GM23248 (cell line): ENCODE results near the gene HOXA11. TPM values are rescaled to one million over a fixed set of nuclear protein-coding genes. Genes with fewer than 3 reads are reported as not detected.
A peak's percentile ranks its signal among the peaks of the same experiment; 100 is the strongest.

Experiments used
- DNase-seq: peaks from one replicate; pipeline ENCODE4 v3.0.0-alpha.2; 2015
- H2AFZ ChIP-seq: fragments of 200-600 bp; sonication (generic); 2 replicates; pipeline ENCODE4 v1.6.1; 2016; ENCODE audit warnings: antibody characterized with exemption
- H3F3A ChIP-seq: fragments of 200-600 bp; sonication (generic); 2 replicates; pipeline ENCODE4 v1.6.1; 2016; ENCODE audit warnings: mild to moderate bottlenecking, antibody characterized with exemption, mixed run types; ENCODE audit not compliant: insufficient read depth
- H3K27ac ChIP-seq: fragments of 200-600 bp; sonication (generic); 2 replicates; pipeline ENCODE4 v1.5.1; 2016; ENCODE audit warnings: mild to moderate bottlenecking
- H3K27me3 ChIP-seq: fragments of 200-600 bp; sonication (generic); replicated peaks from 2 replicates; pipeline ENCODE4 v1.6.1; 2016; ENCODE audit warnings: mild to moderate bottlenecking; ENCODE audit not compliant: insufficient read depth
- H3K36me3 ChIP-seq: fragments of 200-600 bp; sonication (generic); 2 replicates; pipeline ENCODE4 v1.6.1; 2016; ENCODE audit warnings: low read depth, mild to moderate bottlenecking
- H3K4me1 ChIP-seq: fragments of 200-600 bp; sonication (generic); 2 replicates; pipeline ENCODE4 v1.6.1; 2016; ENCODE audit warnings: mild to moderate bottlenecking; ENCODE audit not compliant: insufficient read depth
- H3K4me2 ChIP-seq: fragments of 200-600 bp; sonication (generic); one replicate; pipeline ENCODE4 v1.6.1; 2016; ENCODE audit warnings: mild to moderate bottlenecking; ENCODE audit not compliant: unreplicated experiment
- H3K4me3 ChIP-seq: fragments of 200-600 bp; sonication (generic); 2 replicates; pipeline ENCODE4 v1.5.1; 2016; ENCODE audit warnings: mild to moderate bottlenecking
- H3K79me2 ChIP-seq: fragments of 200-600 bp; sonication (generic); 2 replicates; pipeline ENCODE4 v1.6.1; 2016; ENCODE audit warnings: mild to moderate bottlenecking; ENCODE audit not compliant: insufficient read depth
- H3K9ac ChIP-seq: fragments of 200-600 bp; sonication (generic); 2 replicates; pipeline ENCODE4 v1.6.1; 2016; ENCODE audit warnings: mild to moderate bottlenecking
- H3K9me2 ChIP-seq: fragments of 200-600 bp; sonication (generic); 2 replicates; pipeline ENCODE4 v1.6.1; 2016; ENCODE audit warnings: mixed run types, mild to moderate bottlenecking, moderate library complexity; ENCODE audit not compliant: insufficient read depth
- H3K9me3 ChIP-seq: fragments of 200-600 bp; sonication (generic); one replicate; pipeline ENCODE4 v1.6.1; 2017; ENCODE audit warnings: low read depth
- H4K20me1 ChIP-seq: fragments of 200-600 bp; sonication (generic); 2 replicates; pipeline ENCODE4 v1.6.0; 2016; ENCODE audit not compliant: insufficient read depth
- EZH2 ChIP-seq: fragments of 200-600 bp; sonication (generic); IDR thresholded peaks from 2 replicates; pipeline ENCODE4 v1.6.1; 2018; ENCODE audit warnings: antibody characterized with exemption, mild to moderate bottlenecking; ENCODE audit not compliant: insufficient read depth, poor library complexity, severe bottlenecking
- EZH2phosphoT487 ChIP-seq: fragments of 200-600 bp; sonication (generic); IDR thresholded peaks from 2 replicates; pipeline ENCODE4 v1.6.1; 2018; ENCODE audit warnings: antibody characterized with exemption, moderate library complexity, mild to moderate bottlenecking, low read depth; ENCODE audit not compliant: insufficient read depth
- WGBS, 2 experiments: methylation state at CpG; one replicate each; pipeline ENCODE4 v1.1.6; 2015 to 2017; ENCODE audit warnings: low lambda C conversion rate in 2 of 2, low coverage in 1 of 2; ENCODE audit errors: missing lambda C conversion rate in 2 of 2; 5-methylcytosine and 5-hydroxymethylcytosine counted together
- in situ Hi-C: fragments of 300-500 bp; cut with MboI; formaldehyde crosslinking; loops from 2 replicates; pipeline ENCODE4 v1.15.0; 2020
- polyA plus RNA-seq: library from polyadenylated mRNA; unstranded; fragments of >200 nt; fragmentation: Nextera tagmentation; extraction: Ambion mirVana; gene quantifications from 2 replicates; pipeline ENCODE4 v1.2.1, GENCODE V29; 2016
- total RNA-seq: library from RNA; depleted of rRNA; stranded (reverse); fragments of >200 nt; shearing (Covaris generic); gene quantifications from 2 replicates; pipeline ENCODE4 v1.2.3, GENCODE V29; 2014

HOXA11 gene
- total and polyA plus RNA-seq, 2 experiments from 2014 or later = 8.0 to 8.3 TPM

DNA sequence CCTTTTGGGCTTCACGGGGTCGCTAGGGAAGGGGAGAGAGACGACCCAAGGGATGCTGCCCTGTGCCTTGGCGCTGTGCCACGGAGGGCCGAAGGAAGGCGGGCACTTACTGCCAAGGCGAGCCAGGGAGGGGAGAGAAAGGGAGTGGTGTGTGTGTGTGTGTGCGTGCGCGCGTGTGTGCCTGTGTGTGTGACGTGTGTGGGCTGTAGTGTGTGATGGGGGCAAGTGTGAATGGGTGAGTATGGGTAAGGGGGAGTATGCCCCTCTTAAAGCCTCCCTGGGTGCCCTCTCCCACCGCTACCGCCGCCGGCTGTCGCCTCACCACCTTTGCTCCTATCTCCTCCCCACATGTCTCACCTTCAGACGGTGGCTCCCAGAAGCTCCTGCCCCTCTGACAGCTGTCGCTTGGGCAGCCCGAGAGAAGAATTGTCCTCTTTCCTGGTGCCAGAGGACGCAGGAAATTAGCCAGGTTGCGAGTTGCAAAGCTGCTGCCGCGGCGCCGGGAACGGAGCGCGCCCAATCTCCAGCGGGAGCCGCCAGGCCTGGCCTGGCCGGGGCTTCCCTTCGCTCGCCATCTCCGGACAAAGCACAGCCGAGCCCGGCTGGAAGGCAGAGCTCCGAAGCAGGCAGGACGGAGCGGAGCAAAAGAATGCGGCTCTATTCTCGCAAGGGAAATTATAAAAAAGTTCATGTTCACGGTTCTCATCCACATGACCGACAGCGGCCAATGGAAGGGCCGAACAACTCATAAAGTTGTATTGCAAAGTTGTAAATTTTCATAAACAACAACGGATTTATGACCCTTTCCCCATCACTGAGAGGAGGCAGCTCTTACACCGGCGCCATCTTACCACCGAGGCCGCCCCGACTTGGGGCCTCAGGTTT is 32.9 kb downstream of the HOXA11 start, which contains the start of gene HOXA3:
Gene HOXA3 (minus strand): TSS at position 653 of the 885 bp plus-strand sequence. CDS start 41,943 bp downstream, outside the sequence.
- Histone ChIP-seq H3K4me1 (peaks cover 37% of the 10 kb centered on the region), H3K79me2 (peaks cover 86% of the 10 kb centered on the region), H3K9me3 (no peaks in the 10 kb centered on the region), H2AFZ (peak within 1 kb of the TSS; percentile 88), H3K27ac (peak within 1 kb of the TSS; percentile 86), H3K9me2 (no peaks in the 10 kb centered on the region), H3K4me3 (peak within 1 kb of the TSS; percentile 89), H3K36me3 (no peaks in the 10 kb centered on the region), H3K27me3 (no peaks in the 10 kb centered on the region), H4K20me1 (no peaks in the 10 kb centered on the region), H3K9ac (peak within 1 kb of the TSS; percentile 87), H3F3A (peaks cover 29% of the 10 kb centered on the region), H3K4me2 (peak within 1 kb of the TSS; percentile 98)
- in situ Hi-C loops = loop anchor here (10.0 kb wide), 3 partner anchors 297 to 1287 kb away; no protein-coding TSS in a partner anchor
- 0 to 2% methylated on average over 49 to 53 of the region's 53 CpGs for WGBS, 2 experiments
- TF ChIP-seq EZH2phosphoT487 = no peak
- no peak for TF ChIP-seq EZH2
- DNase-seq = peak; percentile 89

GRCh38 chr7:27151341-27151930 is 33.6 kb downstream of the HOXA11 start:
- H3F3A ChIP-seq = peaks cover 29% of the 10 kb centered on the region
- H3K36me3 ChIP-seq = no peaks in the 10 kb centered on the region
- no peaks in the 10 kb centered on the region for H3K9me3 ChIP-seq
- peak overlapping the region; percentile 86 for H3K27ac ChIP-seq
- H3K9ac ChIP-seq = peak overlapping the region; percentile 87
- H3K4me3 ChIP-seq = peak overlapping the region; percentile 89
- peak overlapping the region; percentile 98 for H3K4me2 ChIP-seq
- TF ChIP-seq EZH2 (no peak), EZH2phosphoT487 (no peak)
- no peaks in the 10 kb centered on the region for H3K9me2 ChIP-seq
- H2AFZ ChIP-seq = peak overlapping the region; percentile 88
- H4K20me1 ChIP-seq = no peaks in the 10 kb centered on the region
- H3K27me3 ChIP-seq = no peaks in the 10 kb centered on the region
- 1% methylated on average over 27 of the region's 27 CpGs for WGBS, 2 experiments
- in situ Hi-C loops = loop anchor here (10.0 kb wide), 3 partner anchors 297 to 1287 kb away; no protein-coding TSS in a partner anchor
- peaks cover 93% of the 10 kb centered on the region for H3K79me2 ChIP-seq
- DNase-seq = peak; percentile 58
- H3K4me1 ChIP-seq = peaks cover 37% of the 10 kb centered on the region

- Histone ChIP-seq H3K9me3 (no peaks in the 10 kb centered on the region), H3K27me3 (no peaks in the 10 kb centered on the region), H3K79me2 (peaks cover 98% of the 10 kb centered on the region), H3F3A (peaks cover 29% of the 10 kb centered on the region), H4K20me1 (no peaks in the 10 kb centered on the region), H3K4me1 (peaks cover 37% of the 10 kb centered on the region), H3K4me2 (peak overlapping the region; percentile 98), H3K9ac (peak overlapping the region; percentile 87), H3K4me3 (peak overlapping the region; percentile 89), H3K27ac (peak overlapping the region; percentile 86), H3K36me3 (no peaks in the 10 kb centered on the region), H2AFZ (peak overlapping the region; percentile 88), H3K9me2 (no peaks in the 10 kb centered on the region)
- TF ChIP-seq EZH2phosphoT487 (no peak), EZH2 (no peak)
- WGBS, 2 experiments = 1% methylated on average over 49 to 57 of the region's 58 CpGs
- DNase-seq = peak; percentile 95
- in situ Hi-C loops = loop anchor here (10.0 kb wide), 3 partner anchors 296 to 1286 kb away; no protein-coding TSS in a partner anchor
These were observed 34.3 kb downstream of the HOXA11 start for GRCh38 chr7:27150568-27151340.
